ENCODE measurements around the gene DISP1.

DISP1 gene

GRCh38 chr1:222798975-222799374 lies 15.9 kb upstream of the DISP1 start:
- H3K27me3 ChIP-seq (ENCODE audit: control insufficient read depth in 1 of 2, insufficient read depth in 2 of 2, low read length in 2 of 2): no peaks in the 10 kb centered on the region
- no peak overlapping the region for H3K27ac ChIP-seq (ENCODE audit: low read depth, low read length)
- no peaks in the 10 kb centered on the region for H3K36me3 ChIP-seq (ENCODE audit: insufficient read depth, low read length)
- H3K9ac ChIP-seq (ENCODE audit: low read length): no peak overlapping the region
- no peaks in the 10 kb centered on the region for H3K9me3 ChIP-seq (ENCODE audit: low read length)
- H3K4me3 ChIP-seq (ENCODE audit: low read depth in 1 of 2, low read length in 2 of 2): no peak overlapping the region
- H3K4me1 ChIP-seq (ENCODE audit: insufficient read depth, low read length): peaks cover 5% of the 10 kb centered on the region

GRCh38 chr1:222801067-222801466 lies 13.8 kb upstream of the DISP1 start:
- Histone ChIP-seq H3K4me1 (ENCODE audit: insufficient read depth, low read length) (no peaks in the 10 kb centered on the region), H3K27ac (ENCODE audit: low read depth, low read length) (no peak overlapping the region)

GRCh38 chr1:222811671-222812070 lies 3.2 kb upstream of the DISP1 start:
- Histone ChIP-seq H3K27ac (ENCODE audit: low read depth, low read length) (no peak overlapping the region), H3K4me1 (ENCODE audit: insufficient read depth, low read length) (peaks cover 15% of the 10 kb centered on the region), H3K4me3 (ENCODE audit: low read depth in 1 of 2, low read length in 2 of 2) (no peak overlapping the region), H3K27me3 (ENCODE audit: control insufficient read depth in 1 of 2, insufficient read depth in 2 of 2, low read length in 2 of 2) (no peaks in the 10 kb centered on the region), H3K9ac (ENCODE audit: low read length) (no peak overlapping the region), H3K9me3 (ENCODE audit: low read length) (no peaks in the 10 kb centered on the region), H3K36me3 (ENCODE audit: insufficient read depth, low read length) (no peaks in the 10 kb centered on the region)

More at GRCh38 chr1:222801067-222801466, 13.8 kb upstream of the DISP1 start:
- Histone ChIP-seq H3K27me3 (ENCODE audit: control insufficient read depth in 1 of 2, insufficient read depth in 2 of 2, low read length in 2 of 2) (no peaks in the 10 kb centered on the region), H3K4me3 (ENCODE audit: low read depth in 1 of 2, low read length in 2 of 2) (no peak overlapping the region), H3K9me3 (ENCODE audit: low read length) (no peaks in the 10 kb centered on the region), H3K9ac (ENCODE audit: low read length) (no peak overlapping the region), H3K36me3 (ENCODE audit: insufficient read depth, low read length) (no peaks in the 10 kb centered on the region)

- Histone ChIP-seq H3K4me3 (ENCODE audit: low read depth in 1 of 2, low read length in 2 of 2) (peak overlapping the region; percentile 66 to 94), H3K9me3 (ENCODE audit: low read length) (no peaks in the 10 kb centered on the region), H3K27ac (ENCODE audit: low read depth, low read length) (peak overlapping the region; percentile 92), H3K4me1 (ENCODE audit: insufficient read depth, low read length) (peaks cover 37% of the 10 kb centered on the region), H3K9ac (ENCODE audit: low read length) (peak overlapping the region; percentile 95), H3K27me3 (ENCODE audit: control insufficient read depth in 1 of 2, insufficient read depth in 2 of 2, low read length in 2 of 2) (no peaks in the 10 kb centered on the region), H3K36me3 (ENCODE audit: insufficient read depth, low read length) (no peaks in the 10 kb centered on the region)
These were observed 838 bp upstream of the DISP1 start for GRCh38 chr1:222813866-222814535.

GRCh38 chr1:222815440-222815765 lies 564 bp downstream of the DISP1 start:
- Histone ChIP-seq H3K4me3 (ENCODE audit: low read depth in 1 of 2, low read length in 2 of 2) (peak overlapping the region; percentile 66 to 94), H3K27ac (ENCODE audit: low read depth, low read length) (peak overlapping the region; percentile 92), H3K9me3 (ENCODE audit: low read length) (no peaks in the 10 kb centered on the region), H3K36me3 (ENCODE audit: insufficient read depth, low read length) (no peaks in the 10 kb centered on the region), H3K4me1 (ENCODE audit: insufficient read depth, low read length) (peaks cover 39% of the 10 kb centered on the region), H3K9ac (ENCODE audit: low read length) (peak overlapping the region; percentile 95), H3K27me3 (ENCODE audit: control insufficient read depth in 1 of 2, insufficient read depth in 2 of 2, low read length in 2 of 2) (no peaks in the 10 kb centered on the region)

GRCh38 chr1:222817529-222817928 lies 2.7 kb downstream of the DISP1 start:
- H3K9ac ChIP-seq (ENCODE audit: low read length): no peak overlapping the region
- no peak overlapping the region for H3K4me3 ChIP-seq (ENCODE audit: low read depth in 1 of 2, low read length in 2 of 2)
- H3K4me1 ChIP-seq (ENCODE audit: insufficient read depth, low read length): peaks cover 42% of the 10 kb centered on the region
- no peaks in the 10 kb centered on the region for H3K36me3 ChIP-seq (ENCODE audit: insufficient read depth, low read length)
- peak overlapping the region; percentile 53 for H3K27ac ChIP-seq (ENCODE audit: low read depth, low read length)
- H3K9me3 ChIP-seq (ENCODE audit: low read length): no peaks in the 10 kb centered on the region
- no peaks in the 10 kb centered on the region for H3K27me3 ChIP-seq (ENCODE audit: control insufficient read depth in 1 of 2, insufficient read depth in 2 of 2, low read length in 2 of 2)

GRCh38 chr1:222818171-222818570 lies 3.3 kb downstream of the DISP1 start:
- no peaks in the 10 kb centered on the region for H3K9me3 ChIP-seq (ENCODE audit: low read length)
- no peaks in the 10 kb centered on the region for H3K27me3 ChIP-seq (ENCODE audit: control insufficient read depth in 1 of 2, insufficient read depth in 2 of 2, low read length in 2 of 2)
- no peaks in the 10 kb centered on the region for H3K36me3 ChIP-seq (ENCODE audit: insufficient read depth, low read length)
- H3K27ac ChIP-seq (ENCODE audit: low read depth, low read length): peak overlapping the region; percentile 43
- no peak overlapping the region for H3K9ac ChIP-seq (ENCODE audit: low read length)
- H3K4me3 ChIP-seq (ENCODE audit: low read depth in 1 of 2, low read length in 2 of 2): no peak overlapping the region
- H3K4me1 ChIP-seq (ENCODE audit: insufficient read depth, low read length): peaks cover 42% of the 10 kb centered on the region

- no peaks in the 10 kb centered on the region for H3K36me3 ChIP-seq (ENCODE audit: insufficient read depth, low read length)
- no peaks in the 10 kb centered on the region for H3K27me3 ChIP-seq (ENCODE audit: control insufficient read depth in 1 of 2, insufficient read depth in 2 of 2, low read length in 2 of 2)
- H3K4me3 ChIP-seq (ENCODE audit: low read depth in 1 of 2, low read length in 2 of 2): no peak overlapping the region
- no peak overlapping the region for H3K27ac ChIP-seq (ENCODE audit: low read depth, low read length)
- H3K4me1 ChIP-seq (ENCODE audit: insufficient read depth, low read length): peaks cover 42% of the 10 kb centered on the region
- H3K9me3 ChIP-seq (ENCODE audit: low read length): no peaks in the 10 kb centered on the region
- no peak overlapping the region for H3K9ac ChIP-seq (ENCODE audit: low read length)
These were observed 5.4 kb downstream of the DISP1 start for GRCh38 chr1:222820171-222820712.

- Histone ChIP-seq H3K9ac (ENCODE audit: low read length) (no peak overlapping the region), H3K27ac (ENCODE audit: low read depth, low read length) (peak overlapping the region; percentile 2), H3K9me3 (ENCODE audit: low read length) (no peaks in the 10 kb centered on the region), H3K4me1 (ENCODE audit: insufficient read depth, low read length) (peaks cover 39% of the 10 kb centered on the region), H3K36me3 (ENCODE audit: insufficient read depth, low read length) (no peaks in the 10 kb centered on the region), H3K4me3 (ENCODE audit: low read depth in 1 of 2, low read length in 2 of 2) (no peak overlapping the region), H3K27me3 (ENCODE audit: control insufficient read depth in 1 of 2, insufficient read depth in 2 of 2, low read length in 2 of 2) (no peaks in the 10 kb centered on the region)
These were observed 6.4 kb downstream of the DISP1 start for GRCh38 chr1:222821239-222821638.

- Histone ChIP-seq H3K36me3 (ENCODE audit: insufficient read depth, low read length) (no peaks in the 10 kb centered on the region), H3K27ac (ENCODE audit: low read depth, low read length) (no peak overlapping the region), H3K9me3 (ENCODE audit: low read length) (no peaks in the 10 kb centered on the region), H3K27me3 (ENCODE audit: control insufficient read depth in 1 of 2, insufficient read depth in 2 of 2, low read length in 2 of 2) (no peaks in the 10 kb centered on the region), H3K9ac (ENCODE audit: low read length) (no peak overlapping the region), H3K4me1 (ENCODE audit: insufficient read depth, low read length) (peaks cover 22% of the 10 kb centered on the region), H3K4me3 (ENCODE audit: low read depth in 1 of 2, low read length in 2 of 2) (no peak overlapping the region)
These were observed 8.9 kb downstream of the DISP1 start for GRCh38 chr1:222823695-222824094.

GRCh38 chr1:222824641-222825040 lies 9.8 kb downstream of the DISP1 start:
- H3K36me3 ChIP-seq (ENCODE audit: insufficient read depth, low read length): no peaks in the 10 kb centered on the region
- H3K9me3 ChIP-seq (ENCODE audit: low read length): no peaks in the 10 kb centered on the region
- H3K9ac ChIP-seq (ENCODE audit: low read length): no peak overlapping the region
- no peak overlapping the region for H3K27ac ChIP-seq (ENCODE audit: low read depth, low read length)
- no peak overlapping the region for H3K4me3 ChIP-seq (ENCODE audit: low read depth in 1 of 2, low read length in 2 of 2)
- H3K27me3 ChIP-seq (ENCODE audit: control insufficient read depth in 1 of 2, insufficient read depth in 2 of 2, low read length in 2 of 2): no peaks in the 10 kb centered on the region
- peaks cover 25% of the 10 kb centered on the region for H3K4me1 ChIP-seq (ENCODE audit: insufficient read depth, low read length)

- peaks cover 45% of the 10 kb centered on the region for H3K4me1 ChIP-seq (ENCODE audit: insufficient read depth, low read length)
- H3K4me3 ChIP-seq (ENCODE audit: low read depth in 1 of 2, low read length in 2 of 2): no peak overlapping the region
- no peak overlapping the region for H3K9ac ChIP-seq (ENCODE audit: low read length)
- no peak overlapping the region for H3K27ac ChIP-seq (ENCODE audit: low read depth, low read length)
- H3K36me3 ChIP-seq (ENCODE audit: insufficient read depth, low read length): no peaks in the 10 kb centered on the region
- no peaks in the 10 kb centered on the region for H3K9me3 ChIP-seq (ENCODE audit: low read length)
- H3K27me3 ChIP-seq (ENCODE audit: control insufficient read depth in 1 of 2, insufficient read depth in 2 of 2, low read length in 2 of 2): no peaks in the 10 kb centered on the region
These were observed 14.1 kb downstream of the DISP1 start for GRCh38 chr1:222828939-222829338.

Data from muscle layer of colon (tissue), 2 donors.